Activated T-cell treated with anti-CD3 and anti-CD28 coated beads, Interleukin-2, amount 50 U/mL, for 72 hours (primary cell): ENCODE measurements around the gene NDUFV1. TPM values are rescaled to one million over a fixed set of nuclear protein-coding genes. Genes with fewer than 3 reads are reported as not detected.

Source experiments
- ATAC-seq, 2 donors: fragments of 150-1000 bp; cut with Tn5 transposase; replicated peaks in 1 of 2; 2 replicates each; pipeline ENCODE4 v1.10.0; 2021; ENCODE audit warnings: moderate library complexity in 2 of 2, mild to moderate bottlenecking in 1 of 2
- DNase-seq, 2 donors: peaks; one replicate each; pipeline ENCODE4 v3.0.0; 2021 to 2022; ENCODE audit warnings: mixed read lengths in 1 of 2
- H3K27ac Mint-ChIP-seq: one replicate; pipeline ENCODE4 v1.8.0; 2022; ENCODE audit warnings: mild to moderate bottlenecking, moderate library complexity, mixed read lengths
- H3K27me3 Mint-ChIP-seq: one replicate; pipeline ENCODE4 v1.8.0; 2022; ENCODE audit warnings: low read depth, mixed read lengths
- H3K36me3 Mint-ChIP-seq, 2 donors: one replicate each; pipeline ENCODE4 v1.8.0; 2022; ENCODE audit warnings: mixed read lengths in 2 of 2, mild to moderate bottlenecking in 1 of 2; ENCODE audit not compliant: insufficient read depth in 2 of 2
- H3K4me1 Mint-ChIP-seq: one replicate; pipeline ENCODE4 v1.8.0; 2022; ENCODE audit warnings: low read depth, mixed read lengths
- H3K4me3 Mint-ChIP-seq, 2 donors: one replicate each; pipeline ENCODE4 v1.8.0; 2022; ENCODE audit warnings: mild to moderate bottlenecking in 2 of 2, mixed read lengths in 2 of 2, moderate library complexity in 2 of 2
- H3K9me3 Mint-ChIP-seq, 2 donors: one replicate each; pipeline ENCODE4 v1.8.0; 2022; ENCODE audit warnings: mixed read lengths in 2 of 2
- total RNA-seq, 2 donors: library from RNA; stranded (reverse); gene quantifications; one replicate each; pipeline ENCODE4 v1.2.3, GENCODE V29; 2022

Gene NDUFV1
- total RNA-seq, 2 donors from 2014 or later, result 220 to 244 TPM

GRCh38 chr11:67645521-67646461 lies 39.1 kb downstream of the NDUFV1 start:
- H3K9me3 Mint-ChIP-seq, result no peaks in the 10 kb centered on the region
- H3K4me1 Mint-ChIP-seq, result peaks cover 30% of the 10 kb centered on the region
- DNase-seq (no peak), ATAC-seq (no peak)
- no peak overlapping the region for H3K27ac Mint-ChIP-seq
- no peaks in the 10 kb centered on the region for H3K36me3 Mint-ChIP-seq
- H3K4me3 Mint-ChIP-seq, result peak overlapping the region in 1 of 2 donors; percentile 62
- H3K27me3 Mint-ChIP-seq, result no peaks in the 10 kb centered on the region

GRCh38 chr11:67646535-67647336 lies 40.0 kb downstream of the NDUFV1 start:
- peak overlapping the region; percentile 25 to 62 for H3K4me3 Mint-ChIP-seq
- H3K27ac Mint-ChIP-seq, result no peak overlapping the region
- H3K4me1 Mint-ChIP-seq, result peaks cover 30% of the 10 kb centered on the region

GRCh38 chr11:67647471-67647870 lies 40.7 kb downstream of the NDUFV1 start:
- ATAC-seq, result no peak
- Mint-ChIP-seq H3K4me3 (no peak overlapping the region), H3K9me3 (no peaks in the 10 kb centered on the region), H3K27me3 (no peaks in the 10 kb centered on the region), H3K27ac (no peak overlapping the region), H3K4me1 (peaks cover 30% of the 10 kb centered on the region), H3K36me3 (no peaks in the 10 kb centered on the region)
- no peak for DNase-seq

More at GRCh38 chr11:67646535-67647336, 40.0 kb downstream of the NDUFV1 start:
- no peaks in the 10 kb centered on the region for H3K27me3 Mint-ChIP-seq
- H3K36me3 Mint-ChIP-seq, result no peaks in the 10 kb centered on the region
- DNase-seq (peak; percentile 62 to 65), ATAC-seq (peak; percentile 53 to 58)
- no peaks in the 10 kb centered on the region for H3K9me3 Mint-ChIP-seq

GRCh38 chr11:67648140-67648795 lies 41.5 kb downstream of the NDUFV1 start:
- Mint-ChIP-seq H3K27ac (no peak overlapping the region), H3K4me1 (peaks cover 30% of the 10 kb centered on the region), H3K4me3 (no peak overlapping the region), H3K9me3 (no peaks in the 10 kb centered on the region), H3K27me3 (no peaks in the 10 kb centered on the region), H3K36me3 (no peaks in the 10 kb centered on the region)
- ATAC-seq, result peak; percentile 81 to 92
- DNase-seq, result peak; percentile 53 to 72

GRCh38 chr11:67648796-67649613 lies 42.3 kb downstream of the NDUFV1 start:
- ATAC-seq, result no peak

GRCh38 chr11:67649634-67650510 lies 43.1 kb downstream of the NDUFV1 start:
- DNase-seq, result no peak

More at GRCh38 chr11:67648796-67649613, 42.3 kb downstream of the NDUFV1 start:
- Mint-ChIP-seq H3K4me1 (peaks cover 30% of the 10 kb centered on the region), H3K4me3 (no peak overlapping the region), H3K36me3 (no peaks in the 10 kb centered on the region), H3K27me3 (no peaks in the 10 kb centered on the region), H3K9me3 (no peaks in the 10 kb centered on the region), H3K27ac (no peak overlapping the region)
- DNase-seq, result no peak

GRCh38 chr11:67651976-67652781 lies 45.4 kb downstream of the NDUFV1 start:
- Mint-ChIP-seq H3K36me3 (peaks cover 3 to 4% of the 10 kb centered on the region in 2 donors), H3K27me3 (no peaks in the 10 kb centered on the region), H3K27ac (no peak overlapping the region), H3K4me1 (peaks cover 25% of the 10 kb centered on the region), H3K4me3 (no peak overlapping the region), H3K9me3 (peaks cover 3 to 4% of the 10 kb centered on the region in 2 donors)
- DNase-seq (no peak), ATAC-seq (no peak)

More at GRCh38 chr11:67649634-67650510, 43.1 kb downstream of the NDUFV1 start:
- Mint-ChIP-seq H3K27me3 (no peaks in the 10 kb centered on the region), H3K4me3 (peak overlapping the region; percentile 81 to 94), H3K9me3 (no peaks in the 10 kb centered on the region), H3K27ac (no peak overlapping the region), H3K36me3 (no peaks in the 10 kb centered on the region), H3K4me1 (peaks cover 30% of the 10 kb centered on the region)
- ATAC-seq, result peak in 1 of 2 donors; percentile 8

GRCh38 chr11:67652965-67653845 lies 46.5 kb downstream of the NDUFV1 start:
- Mint-ChIP-seq H3K4me1 (peaks cover 20% of the 10 kb centered on the region), H3K27ac (no peak overlapping the region), H3K4me3 (no peak overlapping the region), H3K36me3 (peaks cover 3 to 4% of the 10 kb centered on the region in 2 donors), H3K9me3 (peaks cover 3 to 4% of the 10 kb centered on the region in 2 donors), H3K27me3 (no peaks in the 10 kb centered on the region)
- DNase-seq (no peak), ATAC-seq (no peak)

- Mint-ChIP-seq H3K4me1 (peaks cover 17% of the 10 kb centered on the region), H3K4me3 (no peak overlapping the region), H3K9me3 (peaks cover 3 to 4% of the 10 kb centered on the region in 2 donors), H3K27ac (no peak overlapping the region), H3K27me3 (no peaks in the 10 kb centered on the region), H3K36me3 (peaks cover 3 to 4% of the 10 kb centered on the region in 2 donors)
- no peak for ATAC-seq
- no peak for DNase-seq
Observed at GRCh38 chr11:67654225-67654624, 47.5 kb downstream of the NDUFV1 start.

- no peak for DNase-seq
- H3K27me3 Mint-ChIP-seq, result no peaks in the 10 kb centered on the region
- peak in 1 of 2 donors; percentile 43 for ATAC-seq
- H3K4me1 Mint-ChIP-seq, result peaks cover 10% of the 10 kb centered on the region
- peaks cover 3 to 4% of the 10 kb centered on the region in 2 donors for H3K36me3 Mint-ChIP-seq
- H3K27ac Mint-ChIP-seq, result no peak overlapping the region
- H3K9me3 Mint-ChIP-seq, result peaks cover 3 to 4% of the 10 kb centered on the region in 2 donors
- peak overlapping the region in 1 of 2 donors; percentile 55 for H3K4me3 Mint-ChIP-seq
Observed at GRCh38 chr11:67656278-67656922, 49.7 kb downstream of the NDUFV1 start.
